HEK293T (cell line): ENCODE results near the gene FTMT.
"Not testable (repeated sequence)": the region's sequence is repeated elsewhere in the genome, so short reads cannot be mapped to it uniquely, and the experiment has no call there.

Experiments
- ARNT ChIP-seq: fragments of 450-650 bp; IDR thresholded peaks from 2 replicates; pipeline ENCODE4 v1.6.1; 2017; ENCODE audit warnings: mild to moderate bottlenecking
- CTBP1 ChIP-seq: fragments of 450-650 bp; IDR thresholded peaks from 2 replicates; pipeline ENCODE4 v1.6.1; 2016; ENCODE audit warnings: borderline replicate concordance
- FOXA1 ChIP-seq: fragments of 450-650 bp; IDR thresholded peaks from 2 replicates; pipeline ENCODE4 v1.6.1; 2016; ENCODE audit warnings: mild to moderate bottlenecking
- FOXM1 ChIP-seq: fragments of 450-650 bp; IDR thresholded peaks from 2 replicates; pipeline ENCODE4 v1.6.1; 2017; ENCODE audit warnings: mild to moderate bottlenecking, borderline replicate concordance
- SUZ12 ChIP-seq: fragments of 450-650 bp; IDR thresholded peaks from 2 replicates; pipeline ENCODE4 v1.6.1; 2016; ENCODE audit warnings: mild to moderate bottlenecking
- TARDBP ChIP-seq: fragments of 450-650 bp; IDR thresholded peaks from 2 replicates; pipeline ENCODE4 v1.6.1; 2016

DNA sequence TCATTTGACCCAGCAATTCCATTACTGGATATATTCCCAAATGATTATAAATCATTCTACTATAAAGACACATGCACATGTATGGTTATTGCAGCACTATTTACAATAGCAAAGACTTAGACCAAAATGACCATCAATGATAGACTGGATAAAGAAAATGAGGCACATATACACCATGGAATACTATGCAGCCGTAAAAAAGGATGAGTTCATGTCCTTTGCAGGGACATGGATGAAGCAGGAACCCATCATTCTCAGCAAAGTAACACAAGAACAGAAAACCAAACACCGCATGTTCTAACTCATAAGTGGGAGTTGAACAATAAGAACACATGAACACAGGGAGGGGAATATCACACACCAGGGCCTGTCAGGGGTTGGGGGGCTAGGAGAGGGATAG is 46.4 kb upstream of the FTMT start:
- TF ChIP-seq CTBP1, FOXM1, SUZ12, FOXA1, ARNT, TARDBP: not testable (repeated sequence)
